Measurements from ENCODE around the gene ASIC2.

- TF ChIP-seq POLR2A (IDR thresholded peaks at IDR 0.05; ENCODE audit: low read length), result no peak
- TF ChIP-seq GATA1 (IDR thresholded peaks at IDR 0.05; ENCODE audit: low read depth, low read length), result no peak
Observed at GRCh38 chr17:33220036-33220435, 73.1 kb downstream of the ASIC2 start.

Data from erythroblast (primary cell).